Lung (tissue), 12 donors: ENCODE data around the gene TENM3. TPM values are rescaled to one million over a fixed set of nuclear protein-coding genes. Genes with fewer than 3 reads are reported as not detected.

Experiments used
- ATAC-seq: fragments of 200-7000 bp; cut with Tn5 transposase; one replicate; pipeline ENCODE4 v1.9.1; 2020; ENCODE audit warnings: moderate number of reproducible peaks; ENCODE audit not compliant: insufficient read depth, low FRiP score
- DNase-seq, 3 donors: peaks; one replicate each; pipeline ENCODE4 v3.0.0-alpha.2; 2013 to 2017
- H3K27ac ChIP-seq, 2 donors: one replicate each; pipeline ENCODE4 v1.5.1; 2013; ENCODE audit warnings: mild to moderate bottlenecking in 2 of 2, moderate library complexity in 2 of 2, control low read depth in 1 of 2, inconsistent platforms in 1 of 2, low read depth in 1 of 2, low read length in 1 of 2
- H3K27me3 ChIP-seq, 3 donors: one replicate each; pipeline ENCODE4 v1.5.1; 2013; ENCODE audit warnings: low read length in 2 of 3; ENCODE audit not compliant: control insufficient read depth in 3 of 3, insufficient read depth in 3 of 3
- H3K36me3 ChIP-seq, 4 donors: one replicate each; pipeline ENCODE4 v1.5.1; 2013; ENCODE audit warnings: low read length in 4 of 4, mild to moderate bottlenecking in 1 of 4, moderate library complexity in 1 of 4; ENCODE audit not compliant: control insufficient read depth in 4 of 4, insufficient read depth in 4 of 4
- H3K4me1 ChIP-seq, 5 donors: one replicate each; pipeline ENCODE4 v1.5.1; 2013; ENCODE audit warnings: low read length in 5 of 5, mild to moderate bottlenecking in 2 of 5, moderate library complexity in 1 of 5; ENCODE audit not compliant: control insufficient read depth in 5 of 5, insufficient read depth in 5 of 5
- H3K4me3 ChIP-seq: one replicate; pipeline ENCODE4 v1.5.1; 2013; ENCODE audit warnings: mild to moderate bottlenecking, control low read depth, moderate library complexity
- H3K9ac ChIP-seq, 2 donors: one replicate each; pipeline ENCODE4 v1.5.1; 2013; ENCODE audit warnings: low read length in 2 of 2, control low read depth in 1 of 2; ENCODE audit not compliant: insufficient read depth in 1 of 2
- H3K9me3 ChIP-seq, 4 donors: one replicate each; pipeline ENCODE4 v1.5.1; 2013; ENCODE audit warnings: low read length in 3 of 4, mild to moderate bottlenecking in 1 of 4, moderate library complexity in 1 of 4; ENCODE audit not compliant: control insufficient read depth in 4 of 4, insufficient read depth in 3 of 4
- WGBS, 2 donors: extraction: QIAGEN DNeasy Blood & Tissue Kit; methylation state at CpG; one replicate each; pipeline ENCODE4 v1.1.7; 2013; 5-methylcytosine and 5-hydroxymethylcytosine counted together
- polyA plus RNA-seq, 2 donors: library from polyadenylated mRNA; stranded (reverse); fragments of 200-250 nt; gene quantifications; one replicate each; pipeline ENCODE4 v1.2.1, GENCODE V29; 2013
- total RNA-seq, 2 donors: library from RNA; depleted of rRNA in 1 of 2; stranded (reverse); fragments of >200 nt in 1 of 2; gene quantifications; one replicate each; pipeline ENCODE4 v1.2.1, GENCODE V29; 2014 to 2021
- TF ChIP-seq, protein P1 (sequence below): IDR thresholded peaks from 2 replicates; pipeline ENCODE4 v1.5.1; 2012; ENCODE audit warnings: mild to moderate bottlenecking; ENCODE audit errors: control extremely low read depth, extremely low read depth
- donor health status: control.
- donor health status: control.
- donor health status: Bipolar disorder and iron deficiency.
- donor health status: healthy.
- donor health status: DM: yes; HTN: yes; CAD: no.

Gene TENM3
- total and polyA plus RNA-seq, 4 donors, result 0.14 to 5.3 (median 2.2) TPM

DNA sequence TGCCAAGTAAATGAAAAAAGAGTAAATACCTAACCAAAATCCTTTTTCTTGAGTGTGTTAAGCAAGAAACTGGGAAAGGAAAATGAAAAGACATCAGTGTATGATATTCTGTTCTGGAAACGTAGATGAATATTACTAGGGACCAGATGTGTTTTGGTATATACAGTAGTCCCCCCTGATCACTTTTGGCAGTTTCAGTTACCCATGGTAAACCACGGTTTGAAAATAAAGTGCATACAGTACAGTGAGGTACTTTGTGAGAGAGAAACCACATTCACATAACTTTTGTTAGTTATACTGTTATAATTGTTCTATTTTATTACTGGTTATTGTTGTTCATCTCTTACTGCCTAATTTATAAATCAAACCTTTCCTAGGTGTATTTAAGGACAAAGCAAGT lies 250.9 kb downstream of the TENM3 start:
- WGBS, 2 donors, result 77 to 83% methylated on average over 2 of the region's 2 CpGs
- no peaks in the 10 kb centered on the region for H3K36me3 ChIP-seq
- no peak overlapping the region for H3K9ac ChIP-seq
- H3K4me1 ChIP-seq, result peaks cover 0 to 18% (median 5%) of the 10 kb centered on the region in 5 donors
- ATAC-seq (no peak), DNase-seq (no peak)
- H3K27me3 ChIP-seq, result no peaks in the 10 kb centered on the region
- no peak overlapping the region for H3K27ac ChIP-seq
- H3K9me3 ChIP-seq, result no peaks in the 10 kb centered on the region
- TF ChIP-seq, protein P1, sequence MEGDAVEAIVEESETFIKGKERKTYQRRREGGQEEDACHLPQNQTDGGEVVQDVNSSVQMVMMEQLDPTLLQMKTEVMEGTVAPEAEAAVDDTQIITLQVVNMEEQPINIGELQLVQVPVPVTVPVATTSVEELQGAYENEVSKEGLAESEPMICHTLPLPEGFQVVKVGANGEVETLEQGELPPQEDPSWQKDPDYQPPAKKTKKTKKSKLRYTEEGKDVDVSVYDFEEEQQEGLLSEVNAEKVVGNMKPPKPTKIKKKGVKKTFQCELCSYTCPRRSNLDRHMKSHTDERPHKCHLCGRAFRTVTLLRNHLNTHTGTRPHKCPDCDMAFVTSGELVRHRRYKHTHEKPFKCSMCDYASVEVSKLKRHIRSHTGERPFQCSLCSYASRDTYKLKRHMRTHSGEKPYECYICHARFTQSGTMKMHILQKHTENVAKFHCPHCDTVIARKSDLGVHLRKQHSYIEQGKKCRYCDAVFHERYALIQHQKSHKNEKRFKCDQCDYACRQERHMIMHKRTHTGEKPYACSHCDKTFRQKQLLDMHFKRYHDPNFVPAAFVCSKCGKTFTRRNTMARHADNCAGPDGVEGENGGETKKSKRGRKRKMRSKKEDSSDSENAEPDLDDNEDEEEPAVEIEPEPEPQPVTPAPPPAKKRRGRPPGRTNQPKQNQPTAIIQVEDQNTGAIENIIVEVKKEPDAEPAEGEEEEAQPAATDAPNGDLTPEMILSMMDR, result no peak
- no peak overlapping the region for H3K4me3 ChIP-seq

DNA sequence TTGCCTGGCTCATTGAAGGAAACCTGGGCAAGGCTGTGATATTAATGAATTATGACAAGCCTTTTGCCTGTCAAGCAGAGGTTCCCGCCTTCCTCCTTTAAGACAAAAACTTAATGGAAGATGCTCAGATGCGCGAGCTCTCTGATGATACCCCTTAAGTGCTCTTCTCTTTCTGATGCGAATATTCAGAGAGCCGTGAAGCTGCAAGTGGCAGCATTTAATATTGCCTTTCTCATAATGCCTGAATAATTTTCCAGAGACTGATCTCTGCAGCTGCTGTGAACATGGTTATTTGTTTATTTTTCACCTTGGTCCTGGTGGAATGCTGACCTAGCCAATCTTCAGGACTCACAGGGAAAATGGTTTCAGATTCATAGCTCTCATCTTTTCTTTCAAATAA lies 251.8 kb downstream of the TENM3 start:
- no peak overlapping the region for H3K9ac ChIP-seq
- peaks cover 0 to 18% (median 5%) of the 10 kb centered on the region in 5 donors for H3K4me1 ChIP-seq
- no peaks in the 10 kb centered on the region for H3K9me3 ChIP-seq
- no peak for ATAC-seq
- H3K27me3 ChIP-seq, result no peaks in the 10 kb centered on the region
- H3K36me3 ChIP-seq, result no peaks in the 10 kb centered on the region
- DNase-seq, result no peak
- WGBS, 2 donors, result 91% methylated on average over 5 of the region's 5 CpGs
- H3K4me3 ChIP-seq, result no peak overlapping the region
- TF ChIP-seq, protein P1, result no peak
- H3K27ac ChIP-seq, result no peak overlapping the region

DNA sequence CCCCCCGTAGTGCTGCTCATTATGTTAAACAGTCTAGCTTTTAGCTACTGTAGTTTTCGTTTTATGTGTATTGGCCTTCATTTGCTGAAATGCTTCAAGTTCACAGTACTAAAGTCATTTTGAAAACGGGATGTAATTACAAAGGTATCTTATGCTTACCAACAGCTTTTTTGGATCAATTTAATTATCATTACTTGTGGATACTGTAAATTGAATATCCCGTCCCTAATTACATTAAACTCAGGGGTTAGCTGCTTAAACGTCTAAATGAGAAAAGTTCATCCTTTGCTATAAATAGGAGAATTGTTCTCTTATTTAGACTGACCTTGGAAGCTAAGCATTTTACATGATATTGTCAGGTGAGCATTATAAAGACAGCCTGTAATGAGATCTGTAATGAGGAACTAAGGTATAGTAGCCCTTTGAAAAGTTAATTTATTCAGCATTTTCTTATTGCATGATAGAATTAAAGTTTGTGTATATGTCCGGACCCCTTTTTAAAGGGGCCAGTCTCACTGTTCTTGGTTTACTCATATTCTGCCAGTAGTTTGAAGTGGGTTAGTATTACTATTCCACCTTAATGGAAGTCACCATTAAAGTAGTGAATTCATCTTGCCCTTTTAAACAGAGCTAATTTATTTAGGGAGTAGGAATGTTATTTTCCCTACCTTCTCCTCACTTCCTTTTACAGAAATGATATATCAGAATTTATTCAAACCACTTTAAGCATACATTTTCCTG lies 252.6 kb downstream of the TENM3 start:
- Histone ChIP-seq H3K27ac (no peak overlapping the region), H3K27me3 (no peaks in the 10 kb centered on the region), H3K9me3 (no peaks in the 10 kb centered on the region), H3K4me3 (no peak overlapping the region), H3K36me3 (no peaks in the 10 kb centered on the region), H3K4me1 (peaks cover 0 to 18% (median 5%) of the 10 kb centered on the region in 5 donors), H3K9ac (no peak overlapping the region)
- DNase-seq, result no peak
- WGBS, 2 donors, result 73 to 81% methylated on average over 6 of the region's 6 CpGs
- TF ChIP-seq, protein P1, result no peak
- ATAC-seq, result no peak
